Activated CD8-positive, alpha-beta memory T cell treated with anti-CD3 and anti-CD28 coated beads for 4 hours (primary cell): Measurements from ENCODE around the gene RAVER2.
"Not testable (repeated sequence)": the region's sequence is repeated elsewhere in the genome, so short reads cannot be mapped to it uniquely, and the experiment has no call there.

Experiments
- DNase-seq, 2 donors: peaks; one replicate each; pipeline ENCODE4 v3.0.0-alpha.2; 2020; ENCODE audit warnings: low read depth in 2 of 2

The RAVER2 gene

GRCh38 chr1:64748706-64749105 is 3.8 kb downstream of the RAVER2 start:
- no peak for DNase-seq

GRCh38 chr1:64750092-64750491 is 5.2 kb downstream of the RAVER2 start:
- no peak for DNase-seq

GRCh38 chr1:64750875-64751274 is 6.0 kb downstream of the RAVER2 start:
- DNase-seq, result no peak

- no peak for DNase-seq
These were observed 9.3 kb downstream of the RAVER2 start for GRCh38 chr1:64754173-64754572.

DNA sequence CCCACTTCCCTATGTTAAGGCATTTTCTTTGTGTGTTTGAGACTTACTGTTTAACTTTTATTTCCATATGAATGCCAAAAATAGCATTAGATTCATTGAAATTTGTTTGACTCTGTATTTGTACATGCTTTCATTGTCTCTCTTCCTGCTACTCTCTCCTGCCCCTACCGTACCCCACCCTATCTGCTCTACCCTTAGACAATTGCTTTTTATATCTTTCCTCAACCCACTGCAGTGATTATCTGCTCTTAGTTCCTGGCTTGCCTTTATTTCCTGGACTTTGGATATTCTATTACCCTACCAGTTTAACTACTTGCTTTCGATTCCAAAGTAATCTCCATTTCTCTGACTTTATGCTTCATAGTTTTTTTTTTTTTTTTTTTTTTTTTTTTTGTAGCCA is 10.5 kb downstream of the RAVER2 start:
- DNase-seq, result no peak

DNA sequence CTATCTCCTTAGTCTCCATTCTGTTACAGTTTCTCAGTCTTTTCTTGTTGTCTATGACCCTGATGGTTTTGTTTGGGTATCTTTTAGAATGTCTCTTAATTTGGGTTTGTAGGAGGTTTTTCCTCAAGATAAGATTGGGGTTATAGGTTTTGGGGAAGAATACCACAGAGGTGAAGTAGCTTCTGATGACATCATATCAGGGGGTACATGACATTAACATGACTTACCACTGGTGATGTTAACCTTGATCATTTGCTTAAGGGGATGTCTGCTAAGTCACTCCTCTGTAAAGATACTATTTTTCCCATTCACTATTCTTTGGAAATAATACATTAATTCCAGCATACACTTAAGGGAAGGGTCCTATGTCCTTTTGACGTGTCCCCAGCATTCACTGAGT is 11.9 kb downstream of the RAVER2 start:
- no peak for DNase-seq

GRCh38 chr1:64757213-64757612 is 12.3 kb downstream of the RAVER2 start:
- no peak for DNase-seq

DNA sequence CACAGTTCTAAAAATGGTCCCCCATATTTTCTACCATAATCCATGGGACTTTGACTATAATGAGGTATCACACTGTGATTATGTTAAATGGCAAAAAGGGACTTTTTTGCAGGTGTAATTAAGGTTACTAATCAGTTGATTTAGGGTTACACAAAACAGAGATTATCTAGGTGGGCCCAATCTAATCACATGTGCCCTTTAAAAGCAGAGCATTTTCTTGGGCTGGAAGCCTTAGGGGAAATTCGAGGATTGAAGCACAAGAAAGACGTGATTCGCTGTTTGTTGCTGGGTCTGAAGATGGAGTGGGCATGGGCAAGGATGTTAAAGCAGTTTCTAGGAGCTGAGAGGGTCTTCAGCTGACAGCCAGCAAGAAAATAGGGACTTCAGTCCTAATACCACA is 13.4 kb downstream of the RAVER2 start:
- DNase-seq, result no peak

DNA sequence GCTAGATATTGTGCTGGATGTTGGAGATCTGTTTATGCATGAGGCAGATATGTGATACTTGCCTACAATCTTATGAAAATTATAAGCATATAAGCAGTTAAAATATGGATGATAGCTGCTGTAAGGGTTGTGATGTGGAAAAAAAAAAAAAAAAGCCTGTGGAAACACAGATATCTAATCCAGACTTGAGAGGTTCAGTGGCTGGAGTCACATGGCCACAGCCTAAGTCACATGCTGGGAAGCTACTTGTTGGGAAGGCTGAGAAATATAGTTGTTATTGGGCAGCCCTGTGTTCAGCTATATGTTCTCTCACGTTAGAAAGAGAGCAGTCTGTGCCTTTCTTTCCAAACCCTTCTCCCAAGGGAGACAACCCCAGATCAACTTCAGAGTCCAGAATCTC is 15.1 kb downstream of the RAVER2 start:
- DNase-seq, result no peak

DNA sequence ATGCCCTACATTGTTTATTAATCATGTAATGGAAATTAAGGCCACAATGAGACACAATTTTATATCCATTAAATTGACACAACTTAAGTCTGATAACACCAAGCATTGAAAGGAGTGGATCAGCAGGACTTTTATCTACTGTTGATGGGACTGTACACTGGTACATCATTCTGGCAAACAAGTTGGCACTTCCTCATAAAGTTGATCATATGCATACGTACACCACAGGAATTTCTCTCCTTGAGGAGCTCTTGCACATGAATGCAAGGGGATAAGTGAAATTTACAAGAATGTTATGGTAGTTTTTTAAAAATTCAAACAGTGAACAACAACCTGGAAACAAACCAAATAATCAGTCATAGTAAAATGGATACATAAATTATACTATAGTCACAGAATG is 20.1 kb downstream of the RAVER2 start:
- DNase-seq, result no peak

DNA sequence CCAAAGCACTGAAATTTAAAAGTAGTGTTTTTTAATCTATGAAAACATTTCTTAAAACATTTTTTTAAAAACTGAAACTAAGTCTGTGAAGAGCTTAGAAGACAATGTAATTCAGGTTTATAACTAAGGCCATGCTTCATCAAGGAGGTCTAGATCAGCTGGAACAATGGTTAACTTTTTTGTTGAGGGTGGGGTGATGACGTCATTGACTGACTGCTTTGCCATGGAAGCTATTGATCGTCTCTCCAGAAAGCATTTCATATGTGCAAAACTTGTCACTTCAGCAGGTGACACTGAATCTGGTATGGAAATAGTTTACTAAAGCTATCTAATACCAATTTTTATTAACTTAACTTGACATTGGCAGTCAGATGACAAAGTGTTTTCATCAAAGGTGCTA is 21.0 kb downstream of the RAVER2 start:
- no peak for DNase-seq

DNA sequence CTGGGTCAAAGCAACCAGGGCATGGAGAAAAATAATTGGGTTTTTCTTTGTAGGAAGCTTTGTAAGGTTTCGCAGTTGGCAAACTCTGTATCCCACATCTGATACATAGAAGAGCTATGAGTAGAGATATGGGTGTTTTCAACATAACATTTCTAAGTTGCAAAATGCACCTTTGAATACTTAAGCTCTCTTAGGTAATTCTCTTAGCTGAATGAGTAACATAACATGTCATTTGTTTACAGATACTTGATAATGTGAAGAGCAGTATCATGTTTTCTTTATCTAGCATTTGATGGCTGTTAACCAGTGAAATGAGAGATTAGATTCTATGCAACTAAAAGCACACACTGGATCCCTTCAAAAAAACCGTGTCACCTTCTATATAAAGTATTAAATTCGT is 21.6 kb downstream of the RAVER2 start:
- no peak for DNase-seq

DNA sequence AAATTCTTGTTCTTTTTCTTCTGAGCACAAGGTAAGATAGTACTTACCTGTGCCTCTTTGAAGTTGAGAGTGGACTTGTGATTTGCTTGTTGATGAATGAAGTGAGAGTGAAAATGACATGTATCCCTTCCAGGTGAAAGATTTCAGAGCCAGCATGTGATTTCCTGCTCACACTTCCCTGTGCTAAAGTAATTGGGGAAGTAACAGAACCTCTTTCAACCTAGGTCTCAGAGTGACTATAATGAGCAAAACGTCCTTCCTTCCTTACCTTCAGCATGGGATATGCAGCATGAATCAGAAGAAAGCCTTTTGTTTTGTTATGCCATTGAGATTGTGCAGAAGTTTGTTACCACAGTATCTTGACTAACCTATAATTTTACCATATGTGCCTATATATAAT is 24.6 kb downstream of the RAVER2 start:
- no peak for DNase-seq

- DNase-seq, result no peak
These were observed 25.1 kb downstream of the RAVER2 start for GRCh38 chr1:64769971-64770370.

GRCh38 chr1:64773306-64773705 is 28.4 kb downstream of the RAVER2 start:
- not testable (repeated sequence) for DNase-seq

GRCh38 chr1:64775113-64775512 is 30.2 kb downstream of the RAVER2 start:
- DNase-seq, result no peak

- not testable (repeated sequence) for DNase-seq
These were observed 37.2 kb downstream of the RAVER2 start for GRCh38 chr1:64782044-64782443.

GRCh38 chr1:64782848-64783247 is 38.0 kb downstream of the RAVER2 start:
- DNase-seq, result not testable (repeated sequence)

- DNase-seq, result no peak
These were observed 46.1 kb downstream of the RAVER2 start for GRCh38 chr1:64790832-64791487.

GRCh38 chr1:64798872-64799271 is 54.0 kb downstream of the RAVER2 start:
- DNase-seq, result no peak

GRCh38 chr1:64801851-64802523 is 57.1 kb downstream of the RAVER2 start:
- no peak for DNase-seq

- no peak for DNase-seq
These were observed 64.4 kb downstream of the RAVER2 start for GRCh38 chr1:64809309-64809708.

DNA sequence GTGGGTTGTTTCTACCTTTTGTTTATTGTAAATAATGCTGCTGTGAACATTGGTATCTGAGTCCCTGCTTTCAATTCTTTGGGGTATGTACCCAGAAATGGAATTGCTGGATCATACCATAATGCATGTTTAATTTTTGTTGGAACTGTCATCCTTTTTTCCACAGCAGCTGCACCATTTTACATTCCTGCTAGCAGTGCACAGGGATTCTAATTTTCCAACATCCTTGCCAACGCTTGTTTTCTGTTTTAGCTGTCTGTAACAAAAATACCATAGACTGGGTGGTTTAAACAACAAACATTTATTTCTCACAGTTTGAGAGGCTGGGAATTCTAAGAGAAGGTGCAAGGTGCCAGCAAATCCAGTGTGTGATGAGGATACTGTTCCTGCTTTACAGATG is 65.1 kb downstream of the RAVER2 start:
- no peak for DNase-seq

DNA sequence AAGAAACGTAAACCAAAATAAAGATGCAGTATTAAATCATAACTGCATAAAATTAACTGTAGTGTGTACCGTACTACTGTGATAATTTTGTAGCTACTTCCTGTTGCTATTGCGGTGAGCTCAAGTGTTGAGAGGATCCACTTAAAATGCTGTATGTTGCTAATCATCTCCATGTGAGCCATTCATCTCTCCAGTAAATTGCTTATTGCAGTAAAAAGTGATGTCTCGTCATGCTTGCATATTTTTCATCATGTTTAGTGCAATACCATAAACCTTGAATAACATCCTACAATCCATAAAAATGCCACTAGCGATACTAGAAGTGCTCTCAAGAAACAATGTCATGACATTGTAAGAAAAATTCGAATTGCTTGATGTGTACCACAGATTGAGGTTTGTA is 66.3 kb downstream of the RAVER2 start:
- DNase-seq, result no peak
